Measurements from ENCODE around the gene ITPR1.

Gene ITPR1

DNA sequence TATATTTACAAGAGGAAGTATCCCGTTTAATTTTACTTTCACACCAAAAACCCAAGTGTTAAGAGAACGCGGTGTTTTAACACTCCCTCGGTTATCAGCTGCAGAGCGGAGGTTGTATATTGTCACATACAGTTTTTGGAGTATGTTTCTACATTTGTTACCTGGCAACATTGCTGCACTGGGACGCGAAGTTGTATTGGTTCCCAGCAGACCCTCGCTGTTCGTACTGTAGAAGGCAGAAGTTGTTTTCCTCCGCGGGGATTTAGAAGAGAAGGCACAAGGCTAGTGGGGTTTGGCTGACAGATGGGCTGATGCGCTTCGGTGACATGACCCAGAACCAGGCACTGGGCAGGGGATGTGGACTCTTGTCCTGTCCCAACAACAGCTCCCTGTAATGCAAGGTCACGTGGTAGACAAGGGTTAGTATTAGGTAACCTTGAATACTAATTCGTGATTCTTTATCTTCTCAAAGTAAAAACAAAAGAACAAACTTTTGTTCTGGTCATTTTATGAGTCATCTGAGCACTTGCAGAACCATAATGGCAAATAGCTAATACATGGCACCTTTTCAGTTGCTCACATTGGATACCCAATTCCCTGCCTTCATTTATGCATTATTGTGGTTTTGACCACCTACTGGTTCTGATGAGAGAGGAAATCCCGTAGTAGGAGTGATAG, 255.7 kb downstream of the ITPR1 start:
- Histone ChIP-seq H3K9ac (ENCODE audit: insufficient read length) (no peak overlapping the region), H3K27ac (no peak overlapping the region), H3K9me3 (ENCODE audit: low read depth, low read length) (no peaks in the 10 kb centered on the region), H3K36me3 (ENCODE audit: insufficient read depth, low read length) (no peaks in the 10 kb centered on the region), H3K4me3 (no peak overlapping the region)
- DNase-seq (ENCODE audit: low read depth, low spot score): no peak
- TF ChIP-seq EZH2 (IDR thresholded peaks at IDR 0.05) (no peak), FOXP2 (optimal IDR thresholded peaks at IDR 0.05; ENCODE audit: control extremely low read depth, extremely low read length, insufficient read depth) (no peak), POLR2AphosphoS5 (IDR thresholded peaks at IDR 0.05; ENCODE audit: borderline replicate concordance, low read depth, low read length) (no peak)

DNA sequence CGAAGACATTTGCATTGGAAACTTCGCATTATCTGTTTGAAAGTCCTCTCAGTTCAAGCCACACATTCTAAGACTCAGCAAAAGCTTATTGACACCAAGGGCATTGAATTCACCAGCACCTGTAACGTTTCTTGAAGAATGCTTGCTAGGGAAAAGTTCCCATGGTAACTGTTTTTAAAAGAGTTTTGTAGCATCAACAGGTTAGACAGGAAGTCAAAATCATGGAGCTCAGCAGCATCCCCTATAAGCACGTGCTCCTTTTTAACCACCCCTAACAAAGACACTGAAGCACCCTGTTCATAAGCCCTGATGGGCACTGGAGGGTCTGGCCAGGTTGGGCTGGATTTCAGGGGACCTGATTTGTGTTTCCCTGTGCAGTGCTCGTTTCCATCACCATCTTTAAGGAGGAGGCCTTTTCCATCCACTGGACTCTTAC, 256.4 kb downstream of the ITPR1 start:
- DNase-seq (ENCODE audit: low read depth, low spot score): no peak
- TF ChIP-seq FOXP2 (optimal IDR thresholded peaks at IDR 0.05; ENCODE audit: control extremely low read depth, extremely low read length, insufficient read depth) (no peak), POLR2AphosphoS5 (IDR thresholded peaks at IDR 0.05; ENCODE audit: borderline replicate concordance, low read depth, low read length) (no peak), EZH2 (IDR thresholded peaks at IDR 0.05) (no peak)
- H3K9ac ChIP-seq (ENCODE audit: insufficient read length): no peak overlapping the region
- no peak overlapping the region for H3K4me3 ChIP-seq
- no peaks in the 10 kb centered on the region for H3K36me3 ChIP-seq (ENCODE audit: insufficient read depth, low read length)
- H3K9me3 ChIP-seq (ENCODE audit: low read depth, low read length): no peaks in the 10 kb centered on the region
- H3K27ac ChIP-seq: no peak overlapping the region

DNA sequence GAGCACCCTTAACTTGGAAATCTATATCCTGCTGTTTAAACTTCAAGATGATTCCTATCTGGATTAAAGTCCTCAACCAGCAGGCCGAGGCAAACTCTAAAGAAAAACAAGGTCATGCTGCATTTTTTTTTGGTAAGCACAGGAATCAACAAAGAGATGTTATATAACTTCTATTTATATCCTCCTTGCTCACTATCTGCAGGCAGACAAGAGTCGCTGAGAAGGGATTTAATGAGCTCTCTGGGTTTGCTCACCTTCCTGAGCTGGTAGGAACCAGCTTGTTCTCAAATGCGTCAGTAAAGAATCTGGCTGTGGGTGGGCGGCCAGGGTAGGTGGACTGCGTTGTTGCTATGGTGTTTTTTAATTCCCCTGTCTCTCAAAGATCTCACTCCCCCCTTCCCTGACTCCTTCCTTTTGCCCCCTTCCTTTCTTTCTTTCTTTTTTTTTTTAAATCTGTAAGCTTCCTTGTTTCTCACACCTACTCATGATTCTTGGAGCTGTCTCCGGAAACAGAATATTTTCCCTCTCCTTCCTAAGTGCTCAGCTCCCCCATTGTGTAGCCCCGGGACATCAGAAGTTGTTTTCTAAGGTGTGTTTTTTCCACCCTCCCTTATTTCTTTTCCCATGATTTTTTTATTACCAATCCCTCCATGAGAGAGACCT, 257.3 kb downstream of the ITPR1 start:
- H3K9ac ChIP-seq (ENCODE audit: insufficient read length): no peak overlapping the region
- no peaks in the 10 kb centered on the region for H3K9me3 ChIP-seq (ENCODE audit: low read depth, low read length)
- H3K27ac ChIP-seq: no peak overlapping the region
- no peak overlapping the region for H3K4me3 ChIP-seq
- no peak for TF ChIP-seq FOXP2 (optimal IDR thresholded peaks at IDR 0.05; ENCODE audit: control extremely low read depth, extremely low read length, insufficient read depth)
- no peak for TF ChIP-seq POLR2AphosphoS5 (IDR thresholded peaks at IDR 0.05; ENCODE audit: borderline replicate concordance, low read depth, low read length)
- no peak for TF ChIP-seq EZH2 (IDR thresholded peaks at IDR 0.05)
- no peaks in the 10 kb centered on the region for H3K36me3 ChIP-seq (ENCODE audit: insufficient read depth, low read length)
- DNase-seq (ENCODE audit: low read depth, low spot score): no peak

GRCh38 chr3:4751029-4751501, 257.9 kb downstream of the ITPR1 start:
- Histone ChIP-seq H3K9me3 (ENCODE audit: low read depth, low read length) (no peaks in the 10 kb centered on the region), H3K4me3 (no peak overlapping the region), H3K27ac (no peak overlapping the region)

DNA sequence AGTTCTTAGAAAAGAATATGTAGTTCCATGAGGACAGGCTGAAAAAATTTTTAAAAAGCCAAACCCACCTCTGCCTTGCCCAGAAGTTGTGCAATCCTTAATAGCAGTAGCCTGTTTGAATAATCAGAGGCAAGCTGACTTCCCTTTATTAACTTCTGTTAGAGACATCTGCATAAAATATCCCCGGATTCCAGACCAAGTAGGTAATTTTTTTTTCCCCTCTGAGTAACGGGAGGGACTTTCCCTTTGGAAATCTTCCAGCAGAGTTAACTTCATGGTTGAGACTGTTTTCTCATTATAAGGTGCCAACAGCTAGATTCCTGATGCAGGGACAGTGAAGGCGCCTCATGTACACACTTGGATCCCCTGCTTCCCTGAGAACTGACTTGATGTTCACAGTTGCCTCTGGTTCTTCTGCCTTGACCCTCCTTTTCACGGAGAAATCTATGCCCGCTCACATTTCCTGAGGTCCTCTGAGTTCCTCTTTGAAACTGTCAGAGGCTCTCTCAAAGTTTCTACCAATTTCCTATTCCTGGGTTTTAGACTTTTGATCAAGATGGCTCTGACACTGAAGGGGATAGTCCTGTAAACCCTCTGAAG, 258.5 kb downstream of the ITPR1 start:
- Histone ChIP-seq H3K36me3 (ENCODE audit: insufficient read depth, low read length) (no peaks in the 10 kb centered on the region), H3K9me3 (ENCODE audit: low read depth, low read length) (no peaks in the 10 kb centered on the region), H3K27ac (no peak overlapping the region), H3K9ac (ENCODE audit: insufficient read length) (no peak overlapping the region), H3K4me3 (no peak overlapping the region)
- no peak for DNase-seq (ENCODE audit: low read depth, low spot score)
- TF ChIP-seq FOXP2 (optimal IDR thresholded peaks at IDR 0.05; ENCODE audit: control extremely low read depth, extremely low read length, insufficient read depth): no peak
- no peak for TF ChIP-seq EZH2 (IDR thresholded peaks at IDR 0.05)
- no peak for TF ChIP-seq POLR2AphosphoS5 (IDR thresholded peaks at IDR 0.05; ENCODE audit: borderline replicate concordance, low read depth, low read length)

More at GRCh38 chr3:4751029-4751501, 257.9 kb downstream of the ITPR1 start:
- no peak for TF ChIP-seq POLR2AphosphoS5 (IDR thresholded peaks at IDR 0.05; ENCODE audit: borderline replicate concordance, low read depth, low read length)
- no peak for TF ChIP-seq FOXP2 (optimal IDR thresholded peaks at IDR 0.05; ENCODE audit: control extremely low read depth, extremely low read length, insufficient read depth)
- TF ChIP-seq EZH2 (IDR thresholded peaks at IDR 0.05): no peak
- H3K9ac ChIP-seq (ENCODE audit: insufficient read length): no peak overlapping the region
- no peaks in the 10 kb centered on the region for H3K36me3 ChIP-seq (ENCODE audit: insufficient read depth, low read length)
- no peak for DNase-seq (ENCODE audit: low read depth, low spot score)

DNA sequence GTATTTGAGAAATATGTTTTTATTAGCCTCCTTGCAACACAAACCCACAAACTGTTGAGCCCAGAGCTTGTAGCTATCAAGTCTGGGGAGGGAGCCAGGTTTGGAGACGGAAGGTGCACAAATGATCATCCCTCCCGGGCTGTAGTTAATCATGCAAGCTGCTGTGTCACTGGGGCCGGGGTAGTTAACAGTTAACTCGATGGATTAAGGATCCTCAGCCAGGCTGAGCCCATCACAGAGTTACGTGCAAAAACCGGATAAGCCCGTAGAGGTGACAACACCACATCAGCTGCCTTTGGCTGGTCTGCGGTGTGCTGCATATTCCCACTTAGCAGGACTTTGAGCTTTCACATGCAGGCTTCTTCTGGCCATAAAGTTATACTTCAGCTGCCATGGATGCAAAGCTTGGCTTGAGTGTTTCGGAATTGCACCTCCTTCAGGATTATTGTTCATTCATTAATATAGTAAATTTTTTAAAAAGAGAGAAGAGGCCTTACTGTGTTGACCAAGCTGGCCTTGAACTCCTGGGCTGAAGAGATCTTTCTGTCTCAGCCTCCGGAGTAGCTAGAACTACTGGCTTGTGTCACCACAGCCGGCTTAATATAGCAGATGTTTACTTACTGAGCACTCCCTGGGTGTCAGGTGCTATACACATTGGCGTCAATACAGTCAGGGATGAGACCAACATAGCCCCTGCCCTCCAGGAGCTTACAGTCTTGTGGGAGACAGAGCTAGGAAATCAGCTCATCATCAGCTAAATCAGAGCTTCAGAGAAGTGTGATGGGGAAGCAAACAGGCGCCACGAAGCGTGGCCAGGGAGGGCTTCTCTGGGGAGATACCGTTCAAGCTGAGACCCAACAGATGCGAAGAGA, 259.3 kb downstream of the ITPR1 start:
- TF ChIP-seq FOXP2 (optimal IDR thresholded peaks at IDR 0.05; ENCODE audit: control extremely low read depth, extremely low read length, insufficient read depth) (no peak), POLR2AphosphoS5 (IDR thresholded peaks at IDR 0.05; ENCODE audit: borderline replicate concordance, low read depth, low read length) (no peak), EZH2 (IDR thresholded peaks at IDR 0.05) (no peak)
- no peaks in the 10 kb centered on the region for H3K9me3 ChIP-seq (ENCODE audit: low read depth, low read length)
- no peaks in the 10 kb centered on the region for H3K36me3 ChIP-seq (ENCODE audit: insufficient read depth, low read length)
- no peak overlapping the region for H3K27ac ChIP-seq
- no peak for DNase-seq (ENCODE audit: low read depth, low spot score)
- no peak overlapping the region for H3K4me3 ChIP-seq
- no peak overlapping the region for H3K9ac ChIP-seq (ENCODE audit: insufficient read length)

GRCh38 chr3:4753073-4753691, 260.0 kb downstream of the ITPR1 start:
- Histone ChIP-seq H3K27ac (no peak overlapping the region), H3K9me3 (ENCODE audit: low read depth, low read length) (no peaks in the 10 kb centered on the region), H3K4me3 (no peak overlapping the region), H3K9ac (ENCODE audit: insufficient read length) (no peak overlapping the region), H3K36me3 (ENCODE audit: insufficient read depth, low read length) (no peaks in the 10 kb centered on the region)
- no peak for TF ChIP-seq FOXP2 (optimal IDR thresholded peaks at IDR 0.05; ENCODE audit: control extremely low read depth, extremely low read length, insufficient read depth)
- no peak for DNase-seq (ENCODE audit: low read depth, low spot score)

Measured in SK-N-MC (cell line).